ENCODE measurements around the gene SPI1.

SPI1 gene

DNA sequence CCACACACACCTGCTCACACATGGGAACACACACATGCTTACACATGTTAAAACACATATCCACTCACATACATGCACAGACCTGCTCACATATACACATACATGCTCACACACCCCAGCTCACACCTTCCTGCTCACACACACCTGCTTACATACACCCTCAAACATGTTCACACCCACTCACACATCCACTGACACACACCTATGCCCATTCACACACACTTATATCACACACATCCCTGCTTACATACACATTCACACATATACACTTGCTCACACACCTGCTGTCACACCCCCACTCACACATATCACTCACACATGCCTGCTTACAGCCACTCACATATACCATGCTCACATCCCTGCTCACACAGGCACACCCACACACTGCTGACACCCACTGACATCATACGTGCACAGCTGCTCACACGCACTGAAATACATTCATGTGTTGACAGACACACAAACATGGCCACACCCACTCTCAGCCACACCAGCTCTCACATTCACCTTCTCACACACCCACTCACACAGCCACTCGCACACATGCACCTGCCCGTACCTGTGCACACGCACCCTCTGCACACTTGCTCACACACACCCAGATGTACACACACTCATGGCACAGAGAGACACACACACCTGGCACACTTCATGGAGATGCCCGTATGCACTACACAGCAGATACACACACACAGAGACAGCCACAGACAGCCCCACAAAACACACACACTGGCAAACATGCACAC, 20.2 kb downstream of the SPI1 start:
- DNase-seq (ENCODE audit: low read depth) = no peak

DNA sequence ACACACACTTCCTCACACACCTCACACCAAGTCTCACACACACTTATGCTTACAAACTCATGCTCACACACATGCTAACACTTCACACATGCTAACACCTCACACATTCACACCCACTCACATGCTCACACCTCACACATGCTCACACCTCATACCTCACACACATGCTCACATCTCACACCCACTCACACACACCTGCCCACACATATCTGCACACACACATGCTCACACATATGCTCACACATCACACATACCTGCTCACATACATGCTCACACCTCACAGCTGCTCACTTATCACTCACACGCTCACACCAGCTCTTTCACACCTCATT, 21.4 kb downstream of the SPI1 start:
- no peak for DNase-seq (ENCODE audit: low read depth)

DNA sequence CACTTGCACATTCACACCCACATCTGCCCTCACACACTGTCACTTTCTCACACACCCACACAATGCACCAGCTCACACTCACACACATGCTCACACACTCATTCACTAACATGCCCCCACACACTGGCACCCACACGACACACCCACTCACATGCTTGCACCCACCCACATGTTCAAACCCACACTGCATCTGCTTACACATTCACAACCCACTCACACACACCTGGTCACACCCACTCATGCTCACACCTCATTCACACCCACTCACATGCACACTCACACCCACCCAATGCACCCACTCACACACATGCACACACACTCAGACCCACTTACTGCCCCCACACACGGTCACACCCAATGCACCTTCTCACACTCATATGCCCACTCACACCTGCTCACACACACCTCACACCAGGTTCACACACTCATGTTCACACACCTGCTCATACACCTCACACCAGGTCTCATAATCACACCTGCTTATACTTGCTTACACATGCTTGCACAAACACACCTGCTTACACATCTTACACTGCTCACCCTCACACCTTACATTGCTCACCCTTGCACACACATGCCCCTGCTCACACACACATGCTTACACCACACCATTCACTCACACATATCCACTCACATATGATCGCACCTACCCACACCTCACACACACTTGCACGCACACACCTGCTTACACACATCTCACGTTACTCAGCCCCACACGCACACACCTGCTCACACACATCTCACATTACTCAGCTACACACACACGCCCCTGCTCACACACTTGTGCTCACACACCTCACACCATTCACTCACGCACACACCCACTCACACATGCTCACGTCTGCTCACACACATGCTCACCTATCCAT, 22.0 kb downstream of the SPI1 start:
- no peak for DNase-seq (ENCODE audit: low read depth)

- DNase-seq (ENCODE audit: low read depth) = no peak
These were observed 22.8 kb downstream of the SPI1 start for GRCh38 chr11:47355283-47356128.

DNA sequence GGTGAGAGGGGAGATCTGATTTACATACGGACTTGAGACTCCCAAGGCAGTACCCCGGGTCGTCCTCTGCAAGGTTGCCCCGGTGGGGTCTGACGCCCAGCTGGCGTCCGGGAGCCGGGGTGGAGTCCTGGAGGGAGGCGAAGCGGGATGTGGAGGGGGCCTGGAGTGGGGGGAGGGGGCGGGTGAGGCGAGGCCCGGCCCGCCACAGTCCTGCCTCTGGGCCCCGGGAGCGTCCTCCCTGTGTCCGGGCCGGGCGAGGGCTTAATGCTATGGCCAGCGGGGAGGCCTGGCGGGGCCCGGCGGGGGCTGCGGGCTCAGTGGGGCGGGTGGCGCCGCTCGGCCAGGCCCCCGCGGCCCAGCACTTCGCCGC, 23.4 kb downstream of the SPI1 start:
- DNase-seq (ENCODE audit: low read depth) = no peak

GRCh38 chr11:47353978-47354774, 24.2 kb downstream of the SPI1 start:
- no peak for DNase-seq (ENCODE audit: low read depth)

- no peak for DNase-seq (ENCODE audit: low read depth)
These were observed 25.8 kb downstream of the SPI1 start, which contains the start of gene MYBPC3 for GRCh38 chr11:47352556-47352955. TSS of gene MYBPC3 (minus strand) at chr11:47352702. CDS start at chr11:47352647, 55 bp downstream.

DNA sequence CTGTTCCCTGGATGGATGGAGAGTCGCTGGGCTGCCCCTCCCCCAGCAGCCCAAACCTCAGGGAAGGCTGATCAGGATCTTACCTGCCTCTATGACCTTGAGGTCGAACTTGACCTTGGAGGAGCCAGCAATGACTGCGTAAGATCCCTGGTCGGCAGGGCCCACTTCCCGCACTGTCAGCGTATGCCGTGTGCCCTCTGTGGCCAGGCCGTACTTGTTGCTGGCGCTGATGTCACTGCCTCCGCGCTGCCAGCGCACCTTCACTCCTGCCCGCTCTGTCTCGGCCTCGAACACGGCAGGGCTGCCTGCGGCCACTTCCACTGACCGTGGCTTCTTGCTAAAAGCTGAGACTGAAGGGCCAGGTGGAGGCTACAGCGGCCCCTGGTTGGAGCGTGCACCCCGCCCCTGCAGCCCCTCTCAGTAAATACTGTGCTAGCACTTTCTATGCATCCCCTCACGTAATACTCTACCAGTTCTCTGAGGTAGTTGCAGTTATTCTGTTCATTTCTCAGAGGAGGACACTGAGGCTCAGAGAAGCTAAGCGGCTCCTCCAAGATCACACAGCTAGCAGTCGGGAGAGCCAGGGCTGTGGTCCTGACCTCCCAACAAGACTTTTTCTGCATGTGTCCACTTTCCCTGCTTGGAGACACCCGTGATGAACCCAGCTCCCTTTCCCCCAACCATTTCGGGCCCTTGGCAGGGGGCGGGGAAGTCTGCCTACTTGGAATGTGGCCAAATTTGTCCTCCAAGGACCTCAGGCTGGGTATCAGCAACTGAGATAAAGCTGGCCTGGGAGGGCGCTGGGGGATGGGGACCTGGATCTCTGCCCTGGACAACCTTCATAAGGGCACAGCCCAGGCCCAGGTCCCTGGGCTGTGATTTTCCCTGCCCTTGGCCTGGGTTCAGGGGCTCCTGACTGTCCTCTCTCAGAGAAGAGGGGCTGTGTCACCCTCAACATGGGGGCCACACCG, 26.9 kb downstream of the SPI1 start:
- no peak for DNase-seq (ENCODE audit: low read depth)

GRCh38 chr11:47350315-47350714, 28.0 kb downstream of the SPI1 start:
- DNase-seq (ENCODE audit: low read depth) = no peak

DNA sequence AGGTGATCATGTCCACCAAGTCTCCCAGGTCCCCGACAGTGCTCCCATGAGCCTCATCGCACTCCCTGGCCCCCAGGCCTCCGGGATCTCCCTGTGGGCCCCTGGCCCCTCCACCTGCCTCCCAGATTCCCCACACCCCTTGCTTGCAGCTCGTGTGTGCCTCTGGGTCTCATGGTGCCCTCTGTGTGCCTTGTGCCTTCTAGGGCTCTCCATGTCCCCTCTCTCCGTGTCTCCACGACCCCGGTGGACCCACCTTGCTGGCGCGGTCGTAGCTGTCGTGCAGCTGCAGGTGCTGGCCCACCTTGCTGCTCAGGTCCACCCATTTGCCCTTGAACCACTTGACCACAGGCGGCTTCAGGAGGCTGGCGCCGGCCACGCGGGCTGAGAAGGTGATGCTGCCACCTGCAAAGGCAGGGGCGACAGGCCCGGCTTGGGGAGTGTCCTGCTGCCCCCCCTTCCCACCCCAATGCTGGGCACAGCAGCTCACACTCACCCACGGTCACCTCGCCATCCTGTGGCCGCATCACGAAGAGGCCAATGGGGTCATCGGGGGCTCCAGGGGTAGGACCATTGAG, 28.7 kb downstream of the SPI1 start:
- DNase-seq (ENCODE audit: low read depth) = no peak

GRCh38 chr11:47348859-47349258, 29.5 kb downstream of the SPI1 start:
- no peak for DNase-seq (ENCODE audit: low read depth)

DNA sequence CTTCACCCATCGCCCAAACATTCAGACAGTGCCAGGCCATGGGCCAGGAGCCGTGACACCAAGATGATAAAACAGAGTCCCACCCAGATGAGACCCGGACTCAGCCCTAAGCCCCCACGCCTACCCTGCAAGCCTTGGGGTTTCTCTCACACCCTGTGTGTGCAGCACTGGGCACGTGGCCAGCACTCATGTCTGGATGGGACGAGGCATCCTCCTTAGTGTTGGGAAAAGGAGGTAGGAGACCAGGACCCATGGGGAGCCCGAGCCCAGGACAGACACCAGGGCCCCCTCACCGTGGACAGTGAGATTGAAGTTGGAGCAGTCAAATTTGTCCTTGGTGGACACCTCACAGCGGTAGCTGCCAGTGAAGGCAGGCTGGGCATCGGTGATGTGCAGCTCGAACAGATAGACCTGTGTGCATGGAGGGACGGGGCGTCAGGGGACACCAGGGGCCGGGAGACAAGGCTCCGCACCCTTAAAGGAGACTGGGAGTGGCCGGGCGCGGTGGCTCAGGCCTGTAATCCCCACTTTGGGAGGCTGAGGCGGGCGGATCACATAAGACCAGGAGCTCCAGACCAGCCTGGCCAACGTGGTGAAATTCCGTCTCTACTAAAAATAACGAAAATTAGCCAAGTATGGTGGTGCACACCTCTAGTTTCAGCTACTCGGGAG, 30.1 kb downstream of the SPI1 start:
- no peak for DNase-seq (ENCODE audit: low read depth)

DNA sequence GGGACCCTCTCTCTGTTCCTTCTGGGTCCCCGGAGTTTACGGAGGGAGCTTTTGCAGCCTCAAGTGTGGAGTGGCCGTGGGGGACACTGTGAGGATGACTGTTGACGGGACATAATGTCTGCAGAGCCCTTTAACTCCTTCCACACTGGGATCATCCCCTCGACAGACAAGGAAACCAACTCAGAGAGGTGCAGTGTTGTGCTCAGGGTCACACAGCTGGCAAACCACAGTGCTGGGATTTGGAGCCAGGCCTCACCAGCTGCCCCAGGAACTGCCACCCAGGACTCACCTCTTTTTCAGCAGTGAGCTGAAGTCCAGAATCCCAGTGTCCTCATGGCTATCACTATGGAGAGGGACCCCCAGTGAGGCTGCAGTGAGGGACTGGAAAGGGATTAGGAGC, 31.2 kb downstream of the SPI1 start:
- no peak for DNase-seq (ENCODE audit: low read depth)

GRCh38 chr11:47345890-47346563, 32.3 kb downstream of the SPI1 start:
- DNase-seq (ENCODE audit: low read depth) = no peak

DNA sequence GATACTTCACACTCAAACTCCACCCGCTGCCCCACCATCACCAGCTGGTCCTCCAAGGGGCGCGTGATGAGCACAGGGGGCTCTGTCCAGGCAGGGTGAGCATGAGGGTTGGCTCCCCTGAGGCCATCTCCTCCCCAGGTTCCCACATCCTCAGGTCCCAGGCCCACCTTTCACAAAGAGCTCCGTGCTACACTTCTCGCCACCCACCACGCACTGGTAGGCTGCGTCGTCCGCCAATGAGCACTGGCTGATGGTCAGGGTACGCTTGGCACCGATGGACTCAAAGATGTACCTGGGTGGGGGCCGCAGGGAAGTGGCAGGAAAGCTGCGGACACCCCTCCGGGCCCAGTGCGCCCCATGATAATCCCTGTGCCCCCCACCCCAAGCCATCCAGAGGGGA, 35.5 kb downstream of the SPI1 start:
- no peak for DNase-seq (ENCODE audit: low read depth)

DNA sequence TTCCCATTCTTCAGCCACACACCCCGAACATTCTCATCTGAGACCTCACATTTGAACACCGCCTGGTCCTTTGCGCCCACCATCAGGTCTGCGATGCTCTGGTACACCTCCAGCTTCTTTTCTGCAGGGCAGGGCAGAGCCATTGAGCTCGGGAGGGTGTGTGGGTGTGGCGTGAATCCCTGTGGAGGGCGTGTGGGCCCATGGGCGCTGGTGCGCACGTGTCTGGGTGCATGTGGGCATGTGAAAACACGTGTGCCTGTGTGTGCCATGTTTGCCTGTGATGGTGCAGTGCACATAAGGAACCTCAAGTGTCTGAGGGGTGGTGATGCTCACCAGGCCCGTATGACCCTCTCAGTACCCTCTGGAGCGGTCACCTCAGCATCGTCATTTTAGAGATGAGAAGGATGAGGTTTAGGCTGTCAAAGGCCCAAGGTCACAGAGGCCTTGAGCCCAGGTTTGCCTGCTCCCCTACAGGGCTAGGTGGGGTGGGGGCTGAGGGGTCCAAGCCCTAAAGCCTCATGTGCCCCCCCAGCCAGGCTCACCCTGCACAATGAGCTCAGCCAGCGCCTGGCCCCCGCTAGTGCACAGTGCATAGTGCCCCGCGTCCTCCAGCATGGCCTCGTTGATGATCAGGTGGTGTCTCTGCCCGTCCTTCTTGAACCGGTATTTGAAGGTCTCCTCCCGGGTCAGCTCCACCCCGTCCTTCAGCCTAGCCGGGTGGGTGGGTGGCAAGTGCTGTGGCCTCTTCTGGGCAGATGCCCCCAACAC, 36.1 kb downstream of the SPI1 start:
- DNase-seq (ENCODE audit: low read depth) = no peak

DNA sequence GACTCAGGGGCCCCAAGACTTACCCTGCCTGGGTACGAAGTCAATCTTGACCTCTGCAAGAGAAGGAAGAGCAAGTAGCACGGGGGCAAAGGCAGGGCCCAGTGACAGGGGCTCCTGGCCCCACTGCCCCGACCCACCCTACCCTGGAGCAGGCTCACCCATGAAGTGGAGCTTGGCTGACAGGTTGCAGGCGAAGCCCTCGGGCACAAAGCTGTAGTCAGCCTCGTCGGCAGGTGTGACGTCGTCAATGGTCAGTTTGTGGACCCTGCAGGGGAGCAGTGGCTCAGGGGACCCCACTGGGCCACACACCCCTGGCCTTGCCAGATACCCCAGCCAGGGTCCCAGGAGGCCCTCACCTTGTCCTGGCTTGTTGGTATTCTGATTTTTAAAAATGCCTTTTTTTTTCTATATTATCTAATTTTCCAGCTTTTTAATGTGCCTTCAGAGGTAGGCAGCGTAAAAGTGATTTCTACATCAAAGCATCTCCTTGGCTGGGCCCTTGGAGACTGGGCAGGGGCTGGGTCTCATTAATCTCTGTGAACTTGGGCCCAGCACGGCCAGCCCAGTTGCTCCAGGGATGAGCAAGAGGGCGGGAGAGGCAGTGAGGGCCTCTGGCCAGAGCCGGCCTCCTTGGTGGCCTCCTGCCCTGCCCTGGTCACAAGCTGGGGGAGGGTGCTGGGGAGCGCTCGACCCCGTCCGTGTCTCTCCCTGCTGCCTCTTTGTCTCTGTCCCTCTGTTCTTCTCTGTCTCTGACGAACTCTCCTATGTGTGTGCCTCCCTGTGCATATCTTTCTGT, 37.2 kb downstream of the SPI1 start:
- no peak for DNase-seq (ENCODE audit: low read depth)
